T follicular helper cell (primary cell): ENCODE measurements around the gene SELE.

Experiments used
- DNase-seq: peaks from one replicate; pipeline ENCODE4 v3.0.0-alpha.2; 2020; ENCODE audit warnings: low read depth
- total RNA-seq, 2 experiments: gene quantifications; one replicate each; lab custom pipeline; 2026; lab: John Stamatoyannopoulos, UW

SELE gene
- total RNA-seq, result 0 reads per million in 2 experiments

- DNase-seq, result no peak
Observed at GRCh38 chr1:169733924-169734323, at the start of gene SELE. Gene SELE (minus strand): TSS chr1:169734079. CDS start chr1:169733612, 467 bp downstream.

- no peak for DNase-seq
Observed at GRCh38 chr1:169782596-169782995, 48.7 kb upstream of the SELE start.

- no peak for DNase-seq
Observed at GRCh38 chr1:169779970-169780369, 46.1 kb upstream of the SELE start.

- DNase-seq, result no peak
Observed at GRCh38 chr1:169779150-169779549, 45.3 kb upstream of the SELE start.

GRCh38 chr1:169776440-169776839, 42.6 kb upstream of the SELE start:
- no peak for DNase-seq

GRCh38 chr1:169768161-169768560, 34.3 kb upstream of the SELE start:
- no peak for DNase-seq

- DNase-seq, result no peak
Observed at GRCh38 chr1:169765580-169766331, 31.9 kb upstream of the SELE start.

- DNase-seq, result no peak
Observed at GRCh38 chr1:169764919-169765318, 31.0 kb upstream of the SELE start.

- no peak for DNase-seq
Observed at GRCh38 chr1:169762699-169763098, 28.8 kb upstream of the SELE start.

- no peak for DNase-seq
Observed at GRCh38 chr1:169759038-169759437, 25.2 kb upstream of the SELE start.

GRCh38 chr1:169753549-169753948, 19.7 kb upstream of the SELE start:
- DNase-seq, result no peak

- DNase-seq, result no peak
Observed at GRCh38 chr1:169750041-169750440, 16.2 kb upstream of the SELE start.

GRCh38 chr1:169746550-169746949, 12.7 kb upstream of the SELE start:
- DNase-seq, result no peak

- DNase-seq, result no peak
Observed at GRCh38 chr1:169745015-169745861, 11.4 kb upstream of the SELE start.

GRCh38 chr1:169741666-169742394, 8.0 kb upstream of the SELE start:
- no peak for DNase-seq

- no peak for DNase-seq
Observed at GRCh38 chr1:169739980-169740379, 6.1 kb upstream of the SELE start.

- DNase-seq, result no peak
Observed at GRCh38 chr1:169731446-169731845, 2.4 kb downstream of the SELE start.

GRCh38 chr1:169729991-169730390, 3.9 kb downstream of the SELE start:
- no peak for DNase-seq

- DNase-seq, result no peak
Observed at GRCh38 chr1:169727307-169727706, 6.6 kb downstream of the SELE start.

- no peak for DNase-seq
Observed at GRCh38 chr1:169726851-169727250, 7.0 kb downstream of the SELE start.

- no peak for DNase-seq
Observed at GRCh38 chr1:169725930-169726329, 7.9 kb downstream of the SELE start.

- DNase-seq, result no peak
Observed at GRCh38 chr1:169724168-169724567, 9.7 kb downstream of the SELE start.
